A673 (cell line): Measurements from ENCODE around the gene VTA1.

Source experiments
- CTCF ChIP-seq: fragments of 300-800, 200-600 bp; sonication (generic); conservative IDR thresholded peaks from 2 replicates; pipeline ENCODE4 v1.5.1; 2017; ENCODE audit warnings: low read depth, mild to moderate bottlenecking, antibody characterized with exemption, low read length, moderate library complexity, mixed read lengths
- EZH2 ChIP-seq: fragments of 200-600 bp; sonication (generic); IDR thresholded peaks from 2 replicates; pipeline ENCODE4 v1.6.1; 2017; ENCODE audit warnings: borderline replicate concordance, low read depth, mild to moderate bottlenecking, mixed read lengths, antibody characterized with exemption, low read length; ENCODE audit not compliant: poor library complexity, severe bottlenecking

GRCh38 chr6:142226731-142227130 lies 79.7 kb downstream of the VTA1 start:
- no peak for TF ChIP-seq CTCF
- no peak for TF ChIP-seq EZH2
